ENCODE data around the gene OVOL2.
"Not testable (repeated sequence)": the region's sequence is repeated elsewhere in the genome, so short reads cannot be mapped to it uniquely, and the experiment has no call there.

The OVOL2 gene

GRCh38 chr20:18057101-18057993, at the start of gene OVOL2:
TSS of gene OVOL2 (minus strand) at chr20:18057916. CDS start at chr20:18057634, 282 bp downstream.
- H3K36me3 ChIP-seq (ENCODE audit: insufficient read depth, low read length) = no peaks in the 10 kb centered on the region
- H3K9me3 ChIP-seq (ENCODE audit: control insufficient read depth, insufficient read depth, low read length) = no peaks in the 10 kb centered on the region
- peaks cover 3% of the 10 kb centered on the region; the same call in 1 of the 2 replicates for H3K4me1 ChIP-seq (ENCODE audit: insufficient read depth, low read length)
- peak within 1 kb of the TSS; percentile 85 for H3K9ac ChIP-seq (ENCODE audit: low read depth, low read length)

GRCh38 chr20:18103497-18103896, 45.8 kb upstream of the OVOL2 start:
- no peaks in the 10 kb centered on the region for H3K4me1 ChIP-seq (ENCODE audit: insufficient read depth, low read length)
- H3K9ac ChIP-seq (ENCODE audit: low read depth, low read length) = no peak overlapping the region
- no peaks in the 10 kb centered on the region for H3K9me3 ChIP-seq (ENCODE audit: control insufficient read depth, insufficient read depth, low read length)
- H3K36me3 ChIP-seq (ENCODE audit: insufficient read depth, low read length) = no peaks in the 10 kb centered on the region

DNA sequence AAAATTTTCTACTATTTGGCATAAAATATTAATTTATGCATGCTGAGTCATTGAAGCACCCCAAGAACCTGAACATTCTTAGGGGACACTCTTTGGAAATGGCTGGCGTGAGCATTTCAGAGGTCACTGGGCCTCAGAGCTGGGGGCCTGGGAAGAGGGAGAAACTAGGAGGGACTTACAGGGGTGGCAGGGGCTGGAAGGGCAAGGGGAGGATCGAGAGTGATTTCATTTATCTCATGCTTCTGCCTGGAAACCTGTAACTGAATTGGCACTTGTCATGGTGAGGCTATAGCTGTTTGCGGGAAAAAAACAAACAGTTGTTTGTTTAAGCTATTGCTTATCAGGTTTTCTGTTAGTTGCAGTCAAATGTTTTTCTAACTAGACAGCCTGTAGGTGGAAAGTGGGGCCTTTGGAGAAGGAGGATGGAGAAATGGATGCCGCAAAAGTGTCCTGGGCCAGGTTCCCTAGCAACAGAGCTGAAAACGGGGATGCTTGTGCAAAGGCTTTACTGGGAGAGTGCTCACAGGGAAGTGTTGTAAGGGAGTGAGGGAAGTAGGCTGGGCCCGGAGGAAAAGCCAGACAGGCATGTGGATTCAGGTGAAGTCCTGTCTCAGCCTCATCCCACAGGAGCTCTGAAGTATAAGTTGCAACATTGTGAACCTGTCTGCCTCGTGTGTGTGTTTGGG, 43.6 kb upstream of the OVOL2 start:
- Histone ChIP-seq H3K9ac (ENCODE audit: low read depth, low read length) (no peak overlapping the region), H3K4me1 (ENCODE audit: insufficient read depth, low read length) (no peaks in the 10 kb centered on the region), H3K36me3 (ENCODE audit: insufficient read depth, low read length) (no peaks in the 10 kb centered on the region), H3K9me3 (ENCODE audit: control insufficient read depth, insufficient read depth, low read length) (no peaks in the 10 kb centered on the region)

DNA sequence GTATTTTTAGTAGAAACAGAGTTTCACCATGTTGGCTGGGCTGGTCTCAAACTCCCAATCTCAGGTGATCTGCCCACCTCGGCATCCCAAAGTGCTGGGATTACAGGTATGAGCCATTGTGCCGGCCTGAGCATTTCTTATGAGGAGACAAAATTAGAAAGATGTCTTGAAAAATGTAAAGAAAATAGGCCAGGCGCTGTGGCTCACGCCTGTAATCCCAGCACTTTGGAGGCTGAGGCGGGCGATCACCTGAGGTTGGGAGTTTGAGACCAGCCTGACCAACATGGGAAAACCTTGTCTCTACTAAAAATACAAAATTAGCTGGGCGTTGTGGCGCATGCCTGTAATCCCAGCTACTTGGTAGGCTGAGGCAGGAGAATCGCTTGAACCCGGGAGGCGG, 42.9 kb upstream of the OVOL2 start:
- not testable (repeated sequence) for H3K9ac ChIP-seq (ENCODE audit: low read depth, low read length); H3K36me3 ChIP-seq (ENCODE audit: insufficient read depth, low read length); H3K4me1 ChIP-seq (ENCODE audit: insufficient read depth, low read length); H3K9me3 ChIP-seq (ENCODE audit: control insufficient read depth, insufficient read depth, low read length)

DNA sequence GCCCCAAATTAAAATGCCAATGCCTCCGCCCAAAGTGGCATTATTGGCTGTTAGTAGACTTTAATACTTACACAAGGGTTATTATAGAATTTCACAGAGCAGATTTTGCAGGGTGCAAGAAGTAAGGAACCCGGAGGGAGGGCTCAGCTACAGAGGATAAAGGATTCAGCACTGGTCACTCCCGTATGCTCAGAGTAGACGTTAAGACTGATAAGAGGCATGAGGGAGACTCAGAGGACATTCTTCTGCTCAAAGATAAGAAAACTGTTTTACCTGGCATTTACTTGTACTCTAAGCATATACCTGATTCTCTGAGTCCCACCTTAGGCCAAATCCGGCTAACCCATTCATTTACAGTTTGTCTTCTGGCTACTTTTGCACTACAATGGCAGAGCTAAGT, 36.5 kb upstream of the OVOL2 start:
- H3K9me3 ChIP-seq (ENCODE audit: control insufficient read depth, insufficient read depth, low read length) = no peaks in the 10 kb centered on the region
- no peak overlapping the region for H3K9ac ChIP-seq (ENCODE audit: low read depth, low read length)
- no peaks in the 10 kb centered on the region for H3K4me1 ChIP-seq (ENCODE audit: insufficient read depth, low read length)
- no peaks in the 10 kb centered on the region for H3K36me3 ChIP-seq (ENCODE audit: insufficient read depth, low read length)

DNA sequence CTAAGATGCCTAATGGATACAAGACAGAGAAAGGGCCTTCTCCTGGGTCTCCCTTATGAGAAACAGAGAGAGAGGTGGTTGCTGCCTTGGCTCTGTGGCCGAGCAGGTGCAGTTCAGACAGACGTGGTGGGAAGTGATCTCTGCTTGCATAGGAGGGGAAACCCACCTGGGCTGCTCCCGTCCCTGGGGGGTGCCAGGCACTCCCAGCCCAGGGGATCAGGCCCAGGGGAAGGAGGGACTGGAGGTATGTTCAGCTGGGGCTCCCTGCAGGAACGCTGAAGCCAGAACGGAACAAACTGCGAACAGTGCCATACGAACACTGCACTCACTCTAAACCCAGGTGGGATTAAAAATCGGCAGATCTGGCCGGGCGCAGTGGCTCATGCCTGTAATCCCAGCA, 35.7 kb upstream of the OVOL2 start:
- no peaks in the 10 kb centered on the region for H3K9me3 ChIP-seq (ENCODE audit: control insufficient read depth, insufficient read depth, low read length)
- H3K36me3 ChIP-seq (ENCODE audit: insufficient read depth, low read length) = no peaks in the 10 kb centered on the region
- H3K4me1 ChIP-seq (ENCODE audit: insufficient read depth, low read length) = no peaks in the 10 kb centered on the region
- H3K9ac ChIP-seq (ENCODE audit: low read depth, low read length) = no peak overlapping the region

DNA sequence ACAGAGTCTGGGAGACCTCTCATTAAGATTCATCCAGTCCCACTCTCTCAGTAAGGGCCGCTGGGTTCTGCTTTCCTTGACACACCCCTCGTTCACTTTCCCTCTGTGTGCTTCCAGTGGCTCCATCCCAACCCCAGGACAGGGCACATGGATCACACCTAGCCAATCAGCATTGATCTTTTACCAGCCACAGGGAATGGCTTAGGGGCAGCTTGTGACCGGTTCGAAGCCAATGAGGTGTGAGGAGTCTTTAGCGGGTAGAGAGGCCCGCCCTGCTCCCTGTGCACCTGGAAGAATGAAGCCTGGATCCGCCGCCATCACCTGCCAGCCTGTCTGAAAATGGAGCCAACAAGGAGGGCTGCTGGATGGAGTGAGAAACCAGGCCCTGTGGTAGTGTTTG, 35.2 kb upstream of the OVOL2 start:
- no peaks in the 10 kb centered on the region for H3K9me3 ChIP-seq (ENCODE audit: control insufficient read depth, insufficient read depth, low read length)
- no peak overlapping the region for H3K9ac ChIP-seq (ENCODE audit: low read depth, low read length)
- no peaks in the 10 kb centered on the region for H3K4me1 ChIP-seq (ENCODE audit: insufficient read depth, low read length)
- H3K36me3 ChIP-seq (ENCODE audit: insufficient read depth, low read length) = no peaks in the 10 kb centered on the region

DNA sequence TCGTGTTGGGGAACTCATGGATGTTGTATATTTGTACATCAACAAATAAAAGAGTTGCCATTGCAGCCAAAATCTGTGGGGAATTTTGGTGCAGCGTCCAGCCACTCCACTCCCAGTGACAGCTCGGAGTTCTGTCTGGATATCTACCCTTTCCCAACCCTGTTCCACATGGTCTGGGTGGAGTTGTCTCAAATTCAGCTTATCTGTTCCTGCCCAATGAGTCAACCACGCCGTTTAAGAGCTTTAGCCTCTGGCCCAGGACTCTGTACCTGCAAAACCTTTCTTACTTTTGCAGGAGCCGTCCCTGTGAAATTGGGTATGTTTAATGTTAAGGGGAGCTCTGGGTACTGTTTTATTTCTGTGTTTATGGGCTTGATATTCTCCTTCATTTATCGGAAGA, 33.9 kb upstream of the OVOL2 start:
- Histone ChIP-seq H3K9me3 (ENCODE audit: control insufficient read depth, insufficient read depth, low read length) (no peaks in the 10 kb centered on the region), H3K9ac (ENCODE audit: low read depth, low read length) (no peak overlapping the region), H3K36me3 (ENCODE audit: insufficient read depth, low read length) (no peaks in the 10 kb centered on the region), H3K4me1 (ENCODE audit: insufficient read depth, low read length) (no peaks in the 10 kb centered on the region)

DNA sequence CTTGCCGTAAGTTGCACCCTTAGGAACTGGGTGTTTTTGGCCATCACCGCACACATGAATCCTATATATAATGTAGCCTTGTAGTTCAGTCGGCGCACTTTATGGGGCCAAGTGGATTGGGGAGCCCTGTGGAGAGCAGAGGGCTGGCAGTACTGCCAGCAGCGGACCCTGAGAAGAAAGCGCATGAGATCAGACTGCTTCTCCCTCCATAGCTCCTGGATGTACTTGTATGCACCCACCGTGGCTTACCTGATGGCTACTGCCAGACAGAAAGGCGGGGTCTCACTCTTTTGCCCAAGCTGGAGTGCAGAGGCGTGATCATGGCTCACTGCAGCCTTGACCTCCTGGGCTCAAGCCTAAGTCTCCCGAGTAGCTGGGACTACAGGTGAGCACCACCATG, 32.8 kb upstream of the OVOL2 start:
- Histone ChIP-seq H3K9ac (ENCODE audit: low read depth, low read length) (no peak overlapping the region), H3K36me3 (ENCODE audit: insufficient read depth, low read length) (no peaks in the 10 kb centered on the region), H3K9me3 (ENCODE audit: control insufficient read depth, insufficient read depth, low read length) (no peaks in the 10 kb centered on the region), H3K4me1 (ENCODE audit: insufficient read depth, low read length) (no peaks in the 10 kb centered on the region)

DNA sequence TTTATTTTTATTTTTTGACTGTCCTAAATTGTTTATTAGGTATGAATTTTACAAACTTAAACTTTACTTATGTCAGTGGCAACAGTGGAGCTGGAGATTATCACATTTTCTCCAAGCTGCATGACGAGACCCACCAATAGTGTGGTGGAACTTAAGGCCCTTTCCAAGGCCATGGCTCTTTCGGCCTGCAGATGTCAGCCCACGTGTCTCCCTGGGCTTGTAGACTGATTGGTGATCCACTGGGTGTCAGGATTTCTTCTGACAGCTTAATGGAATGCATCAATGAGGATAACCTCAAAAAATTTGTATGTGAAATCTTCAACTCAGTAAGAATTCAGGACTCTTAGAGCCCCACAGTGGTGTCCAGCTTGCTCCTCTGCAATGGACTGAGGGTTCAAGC, 32.3 kb upstream of the OVOL2 start:
- H3K4me1 ChIP-seq (ENCODE audit: insufficient read depth, low read length) = no peaks in the 10 kb centered on the region
- H3K36me3 ChIP-seq (ENCODE audit: insufficient read depth, low read length) = no peaks in the 10 kb centered on the region
- H3K9me3 ChIP-seq (ENCODE audit: control insufficient read depth, insufficient read depth, low read length) = no peaks in the 10 kb centered on the region
- no peak overlapping the region for H3K9ac ChIP-seq (ENCODE audit: low read depth, low read length)

DNA sequence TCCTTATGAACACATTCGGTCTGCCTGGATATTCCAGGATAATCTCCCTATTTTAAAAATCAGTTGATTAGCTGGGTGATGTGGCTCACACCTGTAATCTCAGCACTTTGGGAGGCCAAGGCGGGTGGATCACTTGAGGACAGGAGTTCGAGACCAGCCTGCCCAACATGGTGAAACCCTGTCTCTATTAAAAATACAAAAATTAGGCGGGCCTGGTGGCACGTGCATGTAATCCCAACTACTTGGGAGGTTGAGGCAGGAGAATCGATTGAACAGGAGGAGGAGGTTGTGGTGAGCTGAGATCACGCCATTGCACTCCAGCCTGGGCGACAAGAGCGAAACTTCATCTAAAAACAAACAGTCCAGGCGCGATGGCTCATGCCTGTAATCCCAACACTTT, 31.1 kb upstream of the OVOL2 start:
- H3K9ac ChIP-seq (ENCODE audit: low read depth, low read length); H3K9me3 ChIP-seq (ENCODE audit: control insufficient read depth, insufficient read depth, low read length); H3K36me3 ChIP-seq (ENCODE audit: insufficient read depth, low read length); H3K4me1 ChIP-seq (ENCODE audit: insufficient read depth, low read length): not testable (repeated sequence)

GRCh38 chr20:18088298-18088697, 30.6 kb upstream of the OVOL2 start:
- not testable (repeated sequence) for H3K4me1 ChIP-seq (ENCODE audit: insufficient read depth, low read length); H3K9me3 ChIP-seq (ENCODE audit: control insufficient read depth, insufficient read depth, low read length); H3K36me3 ChIP-seq (ENCODE audit: insufficient read depth, low read length); H3K9ac ChIP-seq (ENCODE audit: low read depth, low read length)

DNA sequence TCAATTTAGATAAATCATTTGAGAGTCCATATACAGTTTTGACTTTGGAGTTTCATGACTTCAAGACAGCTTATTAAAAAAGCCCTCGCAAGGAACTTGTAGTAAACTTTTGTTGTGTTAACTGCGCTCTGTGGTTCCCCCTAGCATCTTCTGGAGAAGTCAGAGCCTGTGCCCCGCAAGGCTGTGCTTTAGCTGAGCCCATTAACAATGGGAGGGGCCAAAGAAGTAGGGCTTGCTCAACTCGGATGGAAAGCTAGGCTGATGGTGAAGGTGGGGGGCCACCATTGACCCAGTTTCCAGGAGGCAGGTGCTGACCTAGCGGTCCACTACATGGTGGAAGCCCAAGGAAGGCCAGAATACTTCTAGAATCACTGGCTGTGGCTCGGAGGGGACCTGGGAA, 29.3 kb upstream of the OVOL2 start:
- H3K36me3 ChIP-seq (ENCODE audit: insufficient read depth, low read length) = no peaks in the 10 kb centered on the region
- no peak overlapping the region for H3K9ac ChIP-seq (ENCODE audit: low read depth, low read length)
- no peaks in the 10 kb centered on the region for H3K9me3 ChIP-seq (ENCODE audit: control insufficient read depth, insufficient read depth, low read length)
- H3K4me1 ChIP-seq (ENCODE audit: insufficient read depth, low read length) = no peaks in the 10 kb centered on the region

- H3K9ac ChIP-seq (ENCODE audit: low read depth, low read length); H3K4me1 ChIP-seq (ENCODE audit: insufficient read depth, low read length); H3K9me3 ChIP-seq (ENCODE audit: control insufficient read depth, insufficient read depth, low read length): not testable (repeated sequence)
Observed at GRCh38 chr20:18080836-18081235, 23.1 kb upstream of the OVOL2 start.

GRCh38 chr20:18079756-18080353, 22.1 kb upstream of the OVOL2 start:
- Histone ChIP-seq H3K36me3 (ENCODE audit: insufficient read depth, low read length) (no peaks in the 10 kb centered on the region), H3K4me1 (ENCODE audit: insufficient read depth, low read length) (no peaks in the 10 kb centered on the region), H3K9ac (ENCODE audit: low read depth, low read length) (no peak overlapping the region), H3K9me3 (ENCODE audit: control insufficient read depth, insufficient read depth, low read length) (no peaks in the 10 kb centered on the region)

More at GRCh38 chr20:18080836-18081235, 23.1 kb upstream of the OVOL2 start:
- H3K36me3 ChIP-seq (ENCODE audit: insufficient read depth, low read length) = not testable (repeated sequence)
